ENCODE measurements around the gene UMAD1. TPM values are rescaled to one million over a fixed set of nuclear protein-coding genes. Genes with fewer than 3 reads are reported as not detected.

The UMAD1 gene
- total RNA-seq, 6 experiments from 2014 or later: 7.6 to 15.3 (median 9.5) TPM

DNA sequence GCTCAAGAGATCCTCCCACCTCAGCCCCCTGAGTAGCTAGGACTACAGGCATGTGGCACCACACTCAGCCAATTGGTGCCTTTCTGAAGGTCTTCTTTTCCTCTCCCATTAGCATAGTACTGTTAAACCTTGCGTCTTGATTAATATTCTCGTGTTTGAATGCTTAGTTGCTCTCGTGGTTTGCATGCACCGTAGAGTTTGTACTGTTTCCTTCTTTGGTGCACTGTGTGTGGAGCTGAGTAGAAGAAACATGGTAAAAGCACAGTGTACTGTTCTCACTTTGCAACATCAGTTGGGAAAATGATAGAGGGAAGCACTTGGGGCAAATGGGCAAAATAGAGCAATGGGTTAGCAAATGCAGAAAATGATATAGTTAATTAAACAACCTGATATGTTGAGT is 105.4 kb downstream of the UMAD1 start:
- Histone ChIP-seq H3K27ac (no peak overlapping the region), H3K4me1 (no peaks in the 10 kb centered on the region), H3K27me3 (no peaks in the 10 kb centered on the region), H3K36me3 (no peaks in the 10 kb centered on the region), H3K9me3 (no peaks in the 10 kb centered on the region), H3K4me3 (no peak overlapping the region)
- intact Hi-C loops (cut with DNase I): no loop called here
- TF ChIP-seq POLR2A (IDR thresholded peaks at IDR 0.05) (no peak), CTCF (IDR thresholded peaks at IDR 0.05) (no peak)
- no peak for DNase-seq
- WGBS (ENCODE audit: insufficient coverage, low coverage, low lambda C conversion rate, missing lambda C conversion rate): 79% methylated on average over 4 of the region's 4 CpGs
- no peak for ATAC-seq

DNA sequence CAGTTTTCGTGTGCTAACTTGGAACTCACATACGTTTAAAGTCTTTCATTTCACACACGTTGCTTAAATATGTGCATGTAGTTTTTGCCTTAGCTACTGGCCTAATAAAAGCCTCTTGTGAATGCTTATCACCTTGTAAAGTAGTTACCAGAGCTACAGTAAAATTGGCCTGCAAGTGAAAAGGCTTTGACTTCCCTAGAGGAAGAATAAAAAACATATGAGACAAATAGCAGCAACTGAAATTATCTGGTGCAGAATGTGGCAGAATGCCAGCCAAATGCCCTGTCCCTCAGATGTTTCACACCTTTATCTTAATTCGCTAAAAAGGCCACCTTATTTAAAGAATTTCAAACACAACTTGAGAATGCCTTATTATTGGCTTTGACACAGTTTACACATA is 105.9 kb downstream of the UMAD1 start:
- ATAC-seq: no peak
- Histone ChIP-seq H3K27ac (no peak overlapping the region), H3K27me3 (no peaks in the 10 kb centered on the region), H3K4me1 (no peaks in the 10 kb centered on the region), H3K9me3 (no peaks in the 10 kb centered on the region), H3K36me3 (no peaks in the 10 kb centered on the region), H3K4me3 (no peak overlapping the region)
- DNase-seq: no peak
- 70% methylated on average over 4 of the region's 4 CpGs for WGBS (ENCODE audit: insufficient coverage, low coverage, low lambda C conversion rate, missing lambda C conversion rate)
- intact Hi-C loops (cut with DNase I): no loop called here
- TF ChIP-seq CTCF (IDR thresholded peaks at IDR 0.05) (no peak), POLR2A (IDR thresholded peaks at IDR 0.05) (no peak)

DNA sequence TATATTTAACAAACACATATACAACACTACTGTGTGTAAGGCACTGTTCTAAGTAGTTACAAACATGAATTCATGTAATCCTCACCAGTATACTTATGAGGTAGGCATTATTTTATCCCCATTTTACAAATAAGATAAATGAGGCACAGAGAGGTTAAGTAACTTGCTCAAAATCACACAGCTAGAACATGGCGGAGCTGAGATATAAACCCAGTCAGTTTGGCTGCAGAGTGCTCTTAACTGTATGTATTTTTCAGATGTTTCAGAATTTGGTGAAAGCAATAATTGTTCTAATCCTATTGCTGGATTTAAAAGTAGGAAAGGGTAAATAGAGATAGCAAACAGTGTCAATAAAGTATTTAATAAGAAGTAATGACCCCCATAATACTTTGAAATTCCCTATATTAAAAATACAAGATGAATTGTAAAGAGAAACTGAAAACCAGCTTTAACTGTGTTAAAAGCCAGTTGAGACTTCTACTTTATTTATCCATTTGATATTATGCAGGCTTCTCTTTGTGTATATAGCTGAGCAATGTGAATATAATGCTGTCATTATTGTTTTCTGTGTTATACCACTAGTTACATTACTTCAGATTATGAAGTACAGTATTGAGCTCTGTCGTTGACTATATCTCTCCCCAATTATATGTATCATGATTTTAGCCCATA is 110.2 kb downstream of the UMAD1 start:
- peak overlapping the region; percentile 6 to 66 (median 54) for H3K27ac ChIP-seq
- H3K9me3 ChIP-seq: no peaks in the 10 kb centered on the region
- peak; percentile 29 to 73 (median 53) for ATAC-seq
- no peak for TF ChIP-seq POLR2A (IDR thresholded peaks at IDR 0.05)
- no peak for TF ChIP-seq CTCF (IDR thresholded peaks at IDR 0.05)
- no peaks in the 10 kb centered on the region for H3K36me3 ChIP-seq
- WGBS (ENCODE audit: insufficient coverage, low coverage, low lambda C conversion rate, missing lambda C conversion rate): 56% methylated on average over 2 of the region's 2 CpGs
- intact Hi-C loops (cut with DNase I): no loop called here
- no peak for DNase-seq
- no peaks in the 10 kb centered on the region for H3K27me3 ChIP-seq
- peak overlapping the region in 1 of 3 donors; percentile 16 for H3K4me3 ChIP-seq
- peaks cover 0 to 4% (median 0%) of the 10 kb centered on the region in 4 donors for H3K4me1 ChIP-seq

GRCh38 chr7:7751243-7752092 is 110.9 kb downstream of the UMAD1 start:
- 29% methylated on average over 3 of the region's 3 CpGs for WGBS (ENCODE audit: insufficient coverage, low coverage, low lambda C conversion rate, missing lambda C conversion rate)
- intact Hi-C loops (cut with DNase I): no loop called here

More at GRCh38 chr7:7751243-7752092, 110.9 kb downstream of the UMAD1 start:
- ATAC-seq (peak; percentile 80 to 89 (median 86)), DNase-seq (peak; percentile 21 to 65 (median 60))
- Histone ChIP-seq H3K4me1 (peaks cover 0 to 4% (median 0%) of the 10 kb centered on the region in 4 donors), H3K27me3 (no peaks in the 10 kb centered on the region), H3K4me3 (peak overlapping the region in 2 of 3 donors; percentile 16 to 20), H3K9me3 (no peaks in the 10 kb centered on the region), H3K36me3 (no peaks in the 10 kb centered on the region), H3K27ac (peak overlapping the region; percentile 6 to 66 (median 54))
- no peak for TF ChIP-seq CTCF (IDR thresholded peaks at IDR 0.05)
- TF ChIP-seq POLR2A (IDR thresholded peaks at IDR 0.05): no peak
